Measurements from ENCODE around the gene PRCC.

Gene PRCC

GRCh38 chr1:156797212-156797871 is 30.0 kb downstream of the PRCC start:
- DNase-seq: peak; percentile 11 to 66

- no peak for DNase-seq
Observed at GRCh38 chr1:156801409-156802121, 34.2 kb downstream of the PRCC start.

- no peak for DNase-seq
Observed at GRCh38 chr1:156802421-156802935, 35.1 kb downstream of the PRCC start.

- no peak for DNase-seq
Observed at GRCh38 chr1:156803086-156803851, 35.9 kb downstream of the PRCC start.

- no peak for DNase-seq
Observed at GRCh38 chr1:156804026-156804425, 36.7 kb downstream of the PRCC start.

- peak; percentile 46 to 51 for DNase-seq
Observed at GRCh38 chr1:156804572-156805243, 37.4 kb downstream of the PRCC start.

- DNase-seq: no peak
Observed at GRCh38 chr1:156805766-156806511, 38.6 kb downstream of the PRCC start.

- DNase-seq: no peak
Observed at GRCh38 chr1:156806512-156807440, 39.4 kb downstream of the PRCC start.

- no peak for DNase-seq
Observed at GRCh38 chr1:156807627-156808026, 40.3 kb downstream of the PRCC start.

- DNase-seq: no peak
Observed at GRCh38 chr1:156808186-156809030, 41.1 kb downstream of the PRCC start.

GRCh38 chr1:156809281-156809680 is 41.9 kb downstream of the PRCC start:
- no peak for DNase-seq

GRCh38 chr1:156809711-156810366 is 42.5 kb downstream of the PRCC start:
- no peak for DNase-seq

- DNase-seq: no peak
Observed at GRCh38 chr1:156811168-156811567, 43.8 kb downstream of the PRCC start.

GRCh38 chr1:156812293-156812990 is 45.1 kb downstream of the PRCC start:
- no peak for DNase-seq

GRCh38 chr1:156813298-156813697 is 46.0 kb downstream of the PRCC start:
- DNase-seq: no peak

GRCh38 chr1:156813750-156814570 is 46.6 kb downstream of the PRCC start:
- peak; percentile 52 to 54 for DNase-seq

- DNase-seq: no peak
Observed at GRCh38 chr1:156814571-156815260, 47.4 kb downstream of the PRCC start.
